Measurements from ENCODE around the gene DCAF6.

GRCh38 chr1:167938080-167938636 lies 1.7 kb downstream of the DCAF6 start:
- no peak for TF ChIP-seq CTCF (IDR thresholded peaks at IDR 0.05; ENCODE audit: insufficient read depth, low read length)
- TF ChIP-seq POLR2AphosphoS5 (IDR thresholded peaks at IDR 0.05; ENCODE audit: low read depth), result no peak
- no peak for TF ChIP-seq REST (IDR thresholded peaks at IDR 0.05; ENCODE audit: insufficient replicate concordance, low read depth)
- TF ChIP-seq GABPA (IDR thresholded peaks at IDR 0.05; ENCODE audit: low read depth), result no peak; the same call in 1 of the 2 replicates
